ENCODE results near the gene APBA1.

APBA1 gene

DNA sequence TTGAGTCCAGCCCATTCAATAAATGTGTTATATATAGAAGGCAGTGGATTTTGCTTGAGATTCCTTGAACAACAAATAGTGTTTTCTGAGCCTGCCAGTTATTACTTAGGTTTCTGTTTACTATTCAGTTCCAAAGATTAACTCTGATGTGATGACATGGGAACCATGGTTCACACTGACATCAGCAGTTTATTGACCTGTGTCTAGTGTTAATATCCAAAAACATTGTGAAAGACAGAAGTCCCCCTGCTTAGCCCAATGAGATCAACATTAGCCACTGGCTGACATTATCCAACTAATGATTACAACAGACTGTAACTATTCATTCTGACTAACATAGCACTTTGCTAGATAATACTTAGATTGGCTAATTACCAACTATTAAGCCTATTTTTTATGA is 14.9 kb downstream of the APBA1 start:
- DNase-seq (ENCODE audit: low spot score) = no peak

DNA sequence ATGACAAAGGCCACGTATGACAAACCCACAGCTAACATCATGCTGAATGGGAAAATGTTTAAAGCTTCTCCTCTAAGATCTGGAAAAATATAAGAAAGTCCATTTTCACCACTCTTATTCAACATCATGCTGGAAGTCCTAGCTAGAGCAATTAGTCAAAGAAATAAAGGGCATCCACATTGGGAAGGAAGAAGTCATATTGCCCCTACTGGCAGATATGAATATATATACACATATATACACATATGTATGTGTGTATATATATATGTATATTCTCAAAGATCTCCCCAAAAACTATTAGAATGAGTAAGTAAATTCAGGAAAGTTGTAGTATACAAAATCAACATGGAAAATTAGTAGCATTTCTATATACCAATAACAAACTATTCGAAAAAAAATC is 17.1 kb downstream of the APBA1 start:
- peak; percentile 11 for DNase-seq (ENCODE audit: low spot score)

DNA sequence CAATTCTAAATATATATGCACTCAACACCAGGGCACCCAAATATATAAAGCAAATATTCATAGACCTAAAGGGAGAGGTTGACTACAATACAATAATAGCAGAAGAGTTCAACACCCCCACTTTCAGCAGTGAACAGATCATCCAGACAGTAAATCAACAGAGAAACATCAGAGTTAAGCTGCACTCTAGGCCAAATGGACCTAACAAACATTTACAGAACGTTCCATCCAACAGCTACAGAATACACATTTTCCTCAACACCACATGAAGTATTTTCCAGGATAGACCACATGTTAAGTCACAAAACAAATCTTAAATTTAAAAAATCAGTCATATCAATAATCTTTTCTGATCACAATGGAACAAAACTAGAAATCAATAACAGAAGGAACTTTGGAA is 18.9 kb downstream of the APBA1 start:
- no peak for DNase-seq (ENCODE audit: low spot score)

DNA sequence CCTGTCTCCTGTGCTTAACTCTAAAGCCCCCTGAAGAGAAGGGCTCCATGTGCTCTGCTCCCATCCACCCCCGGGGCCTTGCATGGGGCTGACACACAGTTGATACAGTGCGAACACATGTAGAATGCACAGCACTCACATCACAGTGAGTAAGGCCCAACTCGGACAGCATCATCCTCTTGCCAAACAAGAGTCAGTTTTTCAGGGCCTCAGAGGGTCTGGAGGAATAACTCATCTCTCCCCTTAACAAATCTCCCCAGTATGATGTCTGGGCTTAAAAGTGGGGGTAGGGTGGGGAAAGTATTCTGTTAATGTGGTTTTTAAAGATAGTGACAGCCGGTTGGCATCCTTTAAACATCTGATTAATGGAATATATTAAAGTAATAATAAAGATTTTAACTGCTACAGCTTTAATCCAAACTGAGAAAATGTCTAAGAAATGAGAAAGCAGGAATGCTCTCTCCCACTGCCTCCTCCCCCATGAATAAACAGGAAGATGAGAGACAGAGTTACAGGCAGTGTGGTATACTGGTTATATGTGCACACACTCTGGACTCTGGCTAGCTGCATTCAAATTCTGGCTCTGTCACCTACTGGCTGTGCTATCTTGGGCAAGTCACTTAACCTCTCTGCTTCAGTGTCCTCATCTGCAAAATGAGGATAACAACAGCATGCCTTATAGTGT is 22.5 kb downstream of the APBA1 start:
- DNase-seq (ENCODE audit: low spot score) = no peak

DNA sequence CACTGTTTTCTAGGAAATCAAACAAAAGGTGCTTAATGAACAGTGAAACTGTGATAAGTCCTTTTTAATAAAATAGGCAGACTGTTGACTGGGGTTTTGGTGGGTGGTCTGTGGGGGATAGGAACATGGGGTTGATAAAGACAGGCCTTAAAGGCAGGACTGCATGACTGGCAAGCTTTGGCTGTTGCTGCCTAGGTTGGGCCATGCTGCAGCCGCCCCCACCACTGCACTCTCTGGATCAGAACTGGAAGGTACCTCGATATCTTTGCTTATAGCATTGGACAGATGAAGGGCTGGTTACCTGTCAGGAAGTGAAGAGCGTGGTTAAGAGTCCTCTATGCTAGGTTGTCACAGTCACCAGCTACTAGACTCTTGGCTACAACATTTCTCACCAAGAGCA is 24.4 kb downstream of the APBA1 start:
- no peak for DNase-seq (ENCODE audit: low spot score)

DNA sequence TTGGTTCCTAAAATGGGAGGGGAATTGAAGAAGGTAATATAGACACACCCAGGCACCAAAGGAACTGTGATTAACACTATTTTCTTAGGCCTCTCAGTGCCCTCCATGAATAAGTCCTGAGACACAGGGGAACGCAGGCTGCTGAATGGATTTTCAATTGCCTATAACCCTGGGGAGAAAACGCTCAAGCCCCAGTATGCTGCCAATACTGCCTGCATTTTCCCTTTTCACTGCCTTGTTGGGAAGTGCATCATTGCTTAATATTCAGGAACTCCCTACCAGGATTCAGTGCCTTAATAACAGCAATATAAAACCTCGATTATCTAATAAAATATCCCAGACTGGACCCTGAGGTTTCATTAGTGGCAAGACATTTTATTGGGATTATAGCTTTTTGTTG is 25.4 kb downstream of the APBA1 start:
- no peak for DNase-seq (ENCODE audit: low spot score)

DNA sequence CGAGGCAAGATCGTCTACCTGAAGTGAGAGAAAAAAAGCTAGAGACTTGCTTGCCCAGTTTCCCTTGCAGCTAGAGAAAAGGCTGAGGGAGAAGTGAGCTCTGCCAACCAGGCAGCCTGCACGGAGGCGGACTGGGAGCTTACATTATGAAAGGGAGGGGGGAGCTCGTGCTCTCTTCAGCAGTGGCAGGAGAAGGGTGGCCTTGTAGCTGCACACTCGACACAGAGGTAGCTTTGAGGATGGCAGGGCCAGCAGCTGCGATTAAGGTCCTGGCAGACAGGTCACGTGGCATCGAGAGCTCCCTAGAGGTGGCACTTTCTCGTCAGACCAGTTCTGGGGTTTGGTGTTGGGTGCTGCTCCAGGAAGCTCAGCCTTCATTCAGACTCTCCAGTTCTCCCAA is 26.7 kb downstream of the APBA1 start:
- no peak for DNase-seq (ENCODE audit: low spot score)

DNA sequence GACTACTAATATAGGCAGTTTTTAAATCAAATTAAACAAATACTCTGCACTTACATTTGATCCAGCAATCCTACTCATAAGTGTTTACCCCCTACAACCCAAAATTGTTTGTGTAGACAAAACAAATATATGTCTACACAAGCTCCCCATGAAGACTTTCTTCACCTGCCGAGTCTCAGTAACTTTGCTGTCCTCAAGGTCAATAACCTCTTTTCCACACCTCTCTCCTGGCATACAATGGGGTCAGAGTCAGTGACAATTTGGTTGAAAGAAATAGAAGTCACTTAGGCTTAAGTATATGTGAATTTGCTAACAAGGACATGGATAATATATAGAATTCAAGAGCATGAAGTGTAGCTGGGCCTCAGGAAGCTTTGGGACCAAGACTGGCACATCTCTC is 29.1 kb downstream of the APBA1 start:
- DNase-seq (ENCODE audit: low spot score) = no peak

DNA sequence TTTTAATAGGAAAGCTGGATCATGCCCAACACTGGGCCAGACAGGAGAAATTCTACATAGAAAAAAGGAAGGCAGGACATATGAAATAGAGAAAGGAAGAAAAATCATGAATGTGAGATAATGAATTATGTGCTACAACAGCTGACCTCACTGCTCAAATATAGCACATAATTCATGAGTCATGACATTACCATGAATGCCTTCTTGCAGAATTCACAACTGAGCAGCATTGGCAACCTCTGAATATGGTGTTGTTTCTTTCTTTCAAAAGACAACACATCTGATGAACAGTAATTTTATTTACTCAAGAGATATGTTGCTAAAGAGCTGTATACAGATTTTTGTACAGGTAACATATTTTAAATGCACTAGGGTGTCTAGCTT is 34.4 kb downstream of the APBA1 start:
- no peak for DNase-seq (ENCODE audit: low spot score)

DNA sequence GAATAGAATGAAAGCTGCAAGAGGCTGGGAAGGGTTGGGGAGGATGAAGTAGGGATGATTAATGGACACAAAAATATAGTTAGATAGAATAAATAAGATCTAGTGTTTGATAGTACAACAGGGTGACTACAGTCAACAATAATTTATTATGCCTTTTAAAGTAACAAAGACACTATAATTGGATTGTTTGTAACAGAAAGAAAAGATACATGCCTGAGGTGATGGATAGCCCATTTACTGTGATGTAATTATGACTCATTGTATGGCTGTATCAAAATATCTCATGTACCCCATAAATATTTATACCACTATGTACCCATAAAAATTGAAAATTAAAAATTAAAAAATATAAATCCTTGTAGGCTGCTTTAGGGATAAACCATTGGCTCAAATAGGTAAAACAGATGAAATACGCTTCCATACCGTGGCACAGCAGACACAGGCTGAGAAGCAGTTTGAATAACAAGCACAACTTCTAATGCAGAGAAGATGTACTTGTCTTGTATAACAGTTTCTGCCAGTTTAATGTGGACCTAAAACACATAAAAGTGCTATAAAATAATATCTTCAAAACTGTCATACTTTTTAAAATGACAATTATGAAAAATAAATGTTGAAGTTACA is 34.9 kb downstream of the APBA1 start:
- no peak for DNase-seq (ENCODE audit: low spot score)

DNA sequence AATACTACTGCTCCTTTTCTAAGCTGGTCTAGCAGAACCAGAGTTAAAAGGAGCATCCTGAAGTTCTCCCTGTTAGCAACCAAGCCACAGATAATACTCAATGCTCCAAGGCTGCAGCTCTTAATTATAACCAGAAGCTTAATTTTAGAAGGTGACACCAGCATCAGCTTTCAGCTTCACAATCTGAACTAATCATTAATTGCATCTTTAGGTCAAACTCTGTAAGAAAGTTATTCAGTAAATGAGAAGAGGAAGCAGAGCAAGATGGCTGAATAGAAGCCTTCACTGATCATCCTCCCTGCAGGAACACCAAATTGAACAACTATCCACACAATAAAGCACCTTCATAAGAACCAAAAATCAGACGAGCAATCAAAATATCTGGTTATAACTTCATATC is 38.5 kb downstream of the APBA1 start:
- no peak for DNase-seq (ENCODE audit: low spot score)

DNA sequence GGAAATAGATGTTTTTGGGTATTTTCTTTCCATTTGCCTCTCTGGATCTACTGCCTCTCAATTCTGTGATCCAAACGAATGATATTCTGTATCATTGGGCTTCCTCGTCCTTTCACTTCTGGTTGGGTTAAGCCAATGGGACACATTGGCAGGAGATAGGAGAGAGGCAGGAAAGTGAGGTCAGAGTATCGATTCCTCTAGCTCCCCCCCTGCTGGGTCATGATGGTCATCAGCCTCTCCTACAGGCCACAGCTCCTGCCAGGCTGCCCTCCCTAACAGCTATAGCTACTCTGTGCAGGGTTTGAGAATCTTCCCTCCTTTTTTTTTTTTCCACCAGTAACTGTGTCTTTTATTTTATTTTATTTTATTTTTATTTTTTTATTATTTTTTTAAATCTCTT is 39.4 kb downstream of the APBA1 start:
- DNase-seq (ENCODE audit: low spot score) = no peak

DNA sequence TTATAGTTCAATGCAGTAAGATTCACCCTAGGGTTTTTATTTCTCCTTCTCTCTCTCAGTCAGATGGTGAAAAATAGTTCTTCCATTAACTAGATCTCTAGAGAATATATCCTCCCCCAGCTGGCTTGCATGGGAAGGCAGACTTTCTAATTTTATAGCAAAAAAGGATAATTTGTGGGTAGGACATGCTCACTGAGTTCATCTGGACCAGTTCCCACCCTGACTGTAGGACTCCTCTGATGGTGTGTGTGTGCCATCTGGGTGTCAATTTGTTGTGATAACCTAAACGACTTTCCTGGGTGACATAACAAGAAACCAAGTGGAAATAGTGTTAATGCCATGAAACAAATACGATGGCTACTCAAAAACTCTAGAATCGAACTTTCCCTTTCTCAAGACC is 44.9 kb downstream of the APBA1 start:
- DNase-seq (ENCODE audit: low spot score) = no peak

DNA sequence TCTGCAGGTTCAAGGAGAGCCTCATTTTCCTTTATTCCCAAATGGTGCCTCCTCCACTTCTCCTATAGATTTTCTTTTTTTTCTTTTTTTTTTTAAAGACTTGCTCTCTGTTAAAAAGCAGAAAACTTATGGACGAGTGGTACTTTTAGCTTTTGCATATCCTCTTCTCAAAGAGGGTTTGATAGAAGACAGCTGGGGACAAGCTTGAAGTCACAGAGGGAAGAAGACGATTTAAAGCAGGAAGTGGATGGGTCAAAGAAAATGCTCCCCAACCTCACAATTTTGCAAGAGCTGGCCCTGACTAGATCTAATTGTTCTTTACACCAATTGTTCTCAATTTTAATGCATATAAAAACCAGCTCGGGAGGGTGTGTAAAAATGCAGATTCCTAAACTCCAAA is 48.9 kb downstream of the APBA1 start:
- DNase-seq (ENCODE audit: low spot score) = no peak

DNA sequence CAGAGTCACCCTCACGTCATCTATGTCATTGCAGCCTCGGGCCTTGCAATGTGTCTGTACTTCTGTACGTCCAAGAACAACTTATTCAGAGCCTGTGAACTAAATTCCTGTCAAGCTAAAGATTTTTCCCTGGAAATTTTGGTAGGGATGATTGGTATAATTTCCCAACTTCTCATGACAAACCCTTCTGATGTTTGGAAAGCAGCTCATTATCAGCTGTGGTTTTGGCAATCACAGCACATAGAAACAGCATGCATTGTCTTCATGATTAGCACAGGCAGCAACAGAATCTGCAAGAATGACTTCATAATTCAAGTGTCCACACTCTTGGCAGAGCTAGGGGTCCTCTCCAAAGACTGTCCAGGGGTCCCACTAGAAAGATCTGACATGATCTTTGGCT is 49.5 kb downstream of the APBA1 start:
- DNase-seq (ENCODE audit: low spot score) = no peak

DNA sequence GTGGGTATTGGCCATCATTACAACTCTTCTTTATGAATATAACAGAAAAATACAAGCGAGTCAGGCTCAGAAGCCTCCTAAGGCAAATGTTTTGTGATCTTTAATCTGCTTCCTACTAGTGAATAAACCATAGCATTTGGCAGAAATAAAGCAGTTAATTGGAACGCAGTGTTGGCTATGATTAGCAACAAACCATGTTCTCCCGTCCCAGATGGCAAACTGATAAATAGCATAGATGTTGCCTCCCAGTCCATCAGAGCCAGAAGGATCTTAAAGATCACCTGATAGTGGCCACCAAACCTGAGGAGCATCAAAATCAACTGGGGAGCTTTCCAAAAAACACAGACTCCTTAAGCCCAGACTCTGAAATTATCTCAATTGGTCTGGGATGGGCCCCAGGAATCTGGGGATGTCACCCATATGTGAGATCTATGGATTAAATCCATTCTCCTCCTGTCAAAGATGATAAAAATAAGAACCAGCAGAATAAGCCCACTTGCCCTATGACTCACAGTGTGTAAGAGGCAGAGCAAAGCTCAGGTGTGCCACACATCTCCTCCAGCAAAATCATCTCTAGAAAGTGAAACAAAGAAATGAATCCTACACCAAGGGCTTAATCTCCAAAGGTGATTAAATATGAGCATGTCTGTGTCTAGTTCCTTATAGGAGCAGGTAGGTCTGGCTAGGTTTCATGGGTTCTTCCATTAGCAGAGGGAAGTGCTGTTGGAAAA is 50.3 kb downstream of the APBA1 start:
- DNase-seq (ENCODE audit: low spot score) = no peak

DNA sequence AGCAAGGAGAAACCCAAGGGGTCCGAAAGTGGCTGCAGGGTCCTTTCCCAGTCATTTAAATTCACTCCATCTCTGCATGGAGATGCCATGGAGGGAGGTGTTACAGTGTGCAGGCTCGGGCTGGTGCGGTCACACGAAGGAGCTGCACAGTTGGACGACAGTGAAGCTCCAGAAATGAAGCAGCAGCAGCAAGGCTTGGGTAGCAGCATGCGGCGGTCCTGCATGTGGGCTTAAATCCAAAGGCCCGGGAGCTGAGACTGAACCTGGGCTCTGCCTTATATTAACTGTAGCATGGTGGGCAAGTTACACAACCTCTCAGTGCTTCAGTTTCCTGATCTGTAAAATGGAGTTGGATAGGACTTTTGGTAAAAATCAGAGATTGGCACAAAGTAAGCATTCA is 51.4 kb downstream of the APBA1 start:
- DNase-seq (ENCODE audit: low spot score) = no peak

DNA sequence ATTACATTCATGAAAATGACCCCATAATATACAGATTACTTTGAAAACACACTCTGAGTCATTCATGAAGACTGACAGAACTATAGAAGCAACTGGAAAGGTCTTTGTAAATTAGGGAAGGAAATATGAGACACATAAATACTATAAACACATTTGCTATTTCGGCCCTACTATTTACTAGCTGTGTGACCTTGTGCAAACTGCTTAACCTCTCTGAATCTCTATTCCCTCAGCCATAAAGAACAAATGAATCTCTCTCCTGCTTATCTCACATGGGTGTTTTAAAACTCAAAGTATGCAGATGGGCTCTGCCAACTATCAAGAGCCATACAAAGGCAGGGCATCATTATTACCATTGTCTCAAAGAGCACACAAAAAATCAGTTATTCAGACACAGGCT is 52.9 kb downstream of the APBA1 start:
- no peak for DNase-seq (ENCODE audit: low spot score)

DNA sequence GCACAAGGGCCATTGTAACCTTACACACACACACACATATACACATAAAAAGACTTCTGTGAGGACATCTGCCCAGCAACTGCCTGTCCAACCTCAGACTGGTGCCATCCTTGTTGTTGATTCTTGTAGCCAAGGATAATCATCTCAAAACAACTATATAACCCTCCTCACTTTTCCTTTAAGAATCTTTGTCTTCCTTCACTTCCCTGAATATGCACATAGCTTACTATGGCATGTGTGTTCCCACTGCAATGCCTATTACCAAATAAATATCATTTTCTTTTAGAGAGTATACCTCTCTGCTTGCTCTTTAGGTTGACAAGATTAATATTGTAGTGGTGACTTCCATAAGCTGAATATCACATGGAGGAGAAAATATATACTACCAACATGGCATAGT is 55.2 kb downstream of the APBA1 start:
- no peak for DNase-seq (ENCODE audit: low spot score)

DNA sequence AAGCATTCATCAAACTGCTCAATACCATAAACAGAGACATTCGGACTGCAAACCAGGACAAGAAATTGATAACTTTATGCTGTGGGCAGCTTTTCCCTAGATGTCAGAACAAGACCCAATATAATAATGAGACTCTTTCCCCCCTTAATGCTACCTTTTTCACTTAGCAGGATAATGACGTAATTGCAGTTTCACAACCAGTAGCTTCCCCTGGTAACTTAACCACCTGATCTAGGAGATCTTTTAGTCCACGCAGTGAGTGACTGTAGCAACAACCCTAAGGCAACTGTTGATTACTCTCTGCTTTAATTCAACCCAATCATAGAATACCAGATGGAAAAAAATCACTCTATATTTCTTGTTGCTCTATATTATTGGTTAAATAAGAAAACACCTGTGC is 56.3 kb downstream of the APBA1 start:
- no peak for DNase-seq (ENCODE audit: low spot score)

DNA sequence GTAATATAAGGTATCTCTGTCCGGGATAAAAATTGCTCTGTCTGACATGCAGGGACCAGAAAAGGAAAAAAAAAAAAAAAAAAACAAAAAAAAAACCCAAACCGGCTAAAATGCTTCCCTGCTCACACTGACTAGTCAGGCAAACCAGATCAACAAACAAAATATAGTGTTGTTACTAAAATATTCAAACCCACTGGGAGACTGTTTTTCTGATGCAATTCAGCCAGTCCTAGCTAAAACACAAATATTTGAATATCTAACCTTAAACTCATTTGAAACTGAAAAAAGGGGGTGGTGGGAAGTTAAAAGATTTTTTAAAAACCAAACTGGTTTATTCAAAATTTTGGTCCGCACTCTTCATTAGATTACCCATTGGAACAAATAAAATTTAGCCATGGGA is 61.0 kb downstream of the APBA1 start:
- no peak for DNase-seq (ENCODE audit: low spot score)

DNA sequence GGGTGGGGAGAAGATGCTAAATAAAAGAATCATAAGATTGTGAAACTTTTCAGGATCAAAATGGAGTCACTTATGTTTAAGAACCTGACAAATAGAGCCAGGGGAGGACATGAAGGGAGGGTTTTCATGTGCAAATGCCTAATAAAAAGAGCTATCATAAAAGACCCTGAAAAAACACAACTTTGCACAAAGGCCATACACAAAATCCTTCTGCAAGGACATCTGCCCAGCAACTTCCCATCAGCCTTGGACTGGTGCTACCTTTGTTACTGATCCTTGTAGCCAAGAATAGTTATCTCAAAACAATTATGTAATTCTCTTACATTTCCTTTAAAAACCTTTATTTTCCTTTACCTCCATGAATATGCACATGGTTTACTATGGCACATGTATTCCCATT is 63.0 kb downstream of the APBA1 start:
- DNase-seq (ENCODE audit: low spot score) = no peak

DNA sequence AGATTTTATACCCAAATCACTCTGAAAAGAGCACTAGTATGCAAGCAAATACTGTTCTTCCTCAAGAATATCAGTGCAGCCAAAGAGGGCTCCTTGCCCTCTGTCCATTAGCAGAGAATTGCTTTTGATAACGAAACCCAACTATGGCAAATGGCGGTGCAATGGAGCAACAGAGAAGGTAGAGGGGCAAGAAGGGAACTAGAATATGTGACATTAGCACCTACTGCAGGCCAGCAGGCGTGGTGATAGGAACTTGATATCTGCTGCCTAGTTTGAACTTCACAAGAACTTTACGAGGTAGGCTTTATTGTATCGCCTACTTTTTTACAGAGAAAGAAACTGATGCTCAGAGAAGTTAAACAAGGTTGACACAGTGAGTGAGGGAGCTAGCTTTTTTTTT is 66.1 kb downstream of the APBA1 start:
- no peak for DNase-seq (ENCODE audit: low spot score)

DNA sequence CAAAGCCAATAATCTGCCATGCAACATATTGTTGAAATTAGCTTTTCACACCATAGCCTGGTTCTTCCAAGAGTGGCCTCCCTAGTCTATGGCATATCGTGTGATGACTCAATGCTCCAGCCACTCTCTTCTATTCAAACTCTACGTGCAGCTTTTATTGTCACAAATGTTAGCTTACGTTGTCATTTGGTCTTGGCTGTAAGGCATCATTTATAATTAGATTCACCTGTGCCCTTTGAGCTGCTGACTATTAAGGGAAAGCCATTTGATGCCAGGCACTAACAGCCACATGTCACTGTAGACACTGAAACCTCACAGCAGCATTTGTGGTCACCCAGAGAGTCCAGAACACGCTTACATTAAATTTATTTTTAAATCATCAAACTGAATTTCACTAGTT is 66.8 kb downstream of the APBA1 start:
- peak; percentile 16 for DNase-seq (ENCODE audit: low spot score)

Measured in SW480 (cell line).